ENCODE data around the gene HIP1R.

- TF ChIP-seq EP300 (IDR thresholded peaks at IDR 0.05; ENCODE audit: low read depth in 2 of 2, low read length in 2 of 2) (no peak), EP300 (CRISPR knock-in tag; IDR thresholded peaks at IDR 0.05; ENCODE audit: borderline replicate concordance) (no peak), ZNF597 (CRISPR knock-in tag; IDR thresholded peaks at IDR 0.05) (no peak), TCF7 (IDR thresholded peaks at IDR 0.05; ENCODE audit: low read depth) (no peak), HNRNPL (IDR thresholded peaks at IDR 0.05; ENCODE audit: low read depth, low read length) (no peak), RBM22 (optimal IDR thresholded peaks at IDR 0.05; ENCODE audit: low read length) (no peak), ZSCAN22 (CRISPR knock-in tag; IDR thresholded peaks at IDR 0.05) (no peak), SMAD3 (CRISPR knock-in tag; IDR thresholded peaks at IDR 0.05) (no peak), FOXK2 (IDR thresholded peaks at IDR 0.05) (no peak), ZFP36L1 (CRISPR knock-in tag; IDR thresholded peaks at IDR 0.05) (no peak)
- TF ChIP-seq, protein P1, sequence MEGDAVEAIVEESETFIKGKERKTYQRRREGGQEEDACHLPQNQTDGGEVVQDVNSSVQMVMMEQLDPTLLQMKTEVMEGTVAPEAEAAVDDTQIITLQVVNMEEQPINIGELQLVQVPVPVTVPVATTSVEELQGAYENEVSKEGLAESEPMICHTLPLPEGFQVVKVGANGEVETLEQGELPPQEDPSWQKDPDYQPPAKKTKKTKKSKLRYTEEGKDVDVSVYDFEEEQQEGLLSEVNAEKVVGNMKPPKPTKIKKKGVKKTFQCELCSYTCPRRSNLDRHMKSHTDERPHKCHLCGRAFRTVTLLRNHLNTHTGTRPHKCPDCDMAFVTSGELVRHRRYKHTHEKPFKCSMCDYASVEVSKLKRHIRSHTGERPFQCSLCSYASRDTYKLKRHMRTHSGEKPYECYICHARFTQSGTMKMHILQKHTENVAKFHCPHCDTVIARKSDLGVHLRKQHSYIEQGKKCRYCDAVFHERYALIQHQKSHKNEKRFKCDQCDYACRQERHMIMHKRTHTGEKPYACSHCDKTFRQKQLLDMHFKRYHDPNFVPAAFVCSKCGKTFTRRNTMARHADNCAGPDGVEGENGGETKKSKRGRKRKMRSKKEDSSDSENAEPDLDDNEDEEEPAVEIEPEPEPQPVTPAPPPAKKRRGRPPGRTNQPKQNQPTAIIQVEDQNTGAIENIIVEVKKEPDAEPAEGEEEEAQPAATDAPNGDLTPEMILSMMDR (CRISPR knock-in tag; IDR thresholded peaks at IDR 0.05): no peak
Measured at GRCh38 chr12:122844366-122844971, 9.2 kb downstream of the HIP1R start.

All from HepG2 (cell line).